ENCODE measurements around the gene RPE. TPM values are rescaled to one million over a fixed set of nuclear protein-coding genes. Genes with fewer than 3 reads are reported as not detected.

RPE gene
- total RNA-seq (2014; rRNA removed; shearing (Covaris generic); ENCODE audit: low replicate concordance) = 67.5 and 77.4 TPM in 2 replicates

GRCh38 chr2:210002158-210003157, at the start of gene RPE:
RPE (plus strand) TSS chr2:210002638; CDS start chr2:210002662, 24 bp downstream.
- H3K4me3 ChIP-seq (ENCODE audit: low read length) = peak within 1 kb of the TSS; percentile 87
- no peaks in the 10 kb centered on the region for H3K9me3 ChIP-seq (ENCODE audit: low read length)
- peak; percentile 99 for DNase-seq
- no peaks in the 10 kb centered on the region for H3K27me3 ChIP-seq (ENCODE audit: low read length)
- H3K9me2 ChIP-seq (replicated peaks; ENCODE audit: insufficient read depth, low read length) = no peaks in the 10 kb centered on the region
- H3K9ac ChIP-seq (ENCODE audit: low read length) = peak within 1 kb of the TSS; percentile 94
- H3K27ac ChIP-seq (ENCODE audit: low read length) = peak within 1 kb of the TSS; percentile 69
- peak within 1 kb of the TSS; percentile 94 for H2AFZ ChIP-seq (ENCODE audit: low read length)
- peaks cover 54% of the 10 kb centered on the region for H3K79me2 ChIP-seq (ENCODE audit: low read length)
- peaks cover 32% of the 10 kb centered on the region for H3K4me1 ChIP-seq (ENCODE audit: low read length)
- peaks cover 30% of the 10 kb centered on the region for H3K36me3 ChIP-seq (ENCODE audit: insufficient read depth, low read length)
- H3K4me2 ChIP-seq (ENCODE audit: low read depth, low read length, poor library complexity, severe bottlenecking) = peak within 1 kb of the TSS; percentile 99
- peaks cover 18% of the 10 kb centered on the region for H4K20me1 ChIP-seq (ENCODE audit: insufficient read depth, low read depth, low read length)

GRCh38 chr2:209956271-209956670, 46.2 kb upstream of the RPE start:
- Histone ChIP-seq H3K9me2 (replicated peaks; ENCODE audit: insufficient read depth, low read length) (no peaks in the 10 kb centered on the region), H3K4me3 (ENCODE audit: low read length) (no peak overlapping the region), H3K79me2 (ENCODE audit: low read length) (no peaks in the 10 kb centered on the region), H3K9ac (ENCODE audit: low read length) (no peak overlapping the region), H3K36me3 (ENCODE audit: insufficient read depth, low read length) (no peaks in the 10 kb centered on the region), H3K27ac (ENCODE audit: low read length) (no peak overlapping the region), H3K4me1 (ENCODE audit: low read length) (no peaks in the 10 kb centered on the region), H3K4me2 (ENCODE audit: low read depth, low read length, poor library complexity, severe bottlenecking) (no peak overlapping the region), H2AFZ (ENCODE audit: low read length) (no peak overlapping the region), H3K9me3 (ENCODE audit: low read length) (no peaks in the 10 kb centered on the region), H3K27me3 (ENCODE audit: low read length) (no peaks in the 10 kb centered on the region), H4K20me1 (ENCODE audit: insufficient read depth, low read depth, low read length) (no peaks in the 10 kb centered on the region)
- no peak for DNase-seq

- H3K27me3 ChIP-seq (ENCODE audit: low read length) = no peaks in the 10 kb centered on the region
- no peaks in the 10 kb centered on the region for H3K79me2 ChIP-seq (ENCODE audit: low read length)
These were observed 44.4 kb upstream of the RPE start for GRCh38 chr2:209958016-209958415.

GRCh38 chr2:209960045-209960444, 42.4 kb upstream of the RPE start:
- Histone ChIP-seq H2AFZ (ENCODE audit: low read length) (no peak overlapping the region; the same call in 1 of the 2 replicates), H3K27me3 (ENCODE audit: low read length) (no peaks in the 10 kb centered on the region), H3K9me3 (ENCODE audit: low read length) (no peaks in the 10 kb centered on the region), H3K79me2 (ENCODE audit: low read length) (no peaks in the 10 kb centered on the region), H3K4me3 (ENCODE audit: low read length) (no peak overlapping the region), H3K27ac (ENCODE audit: low read length) (no peak overlapping the region), H3K9me2 (replicated peaks; ENCODE audit: insufficient read depth, low read length) (no peaks in the 10 kb centered on the region), H3K9ac (ENCODE audit: low read length) (no peak overlapping the region), H4K20me1 (ENCODE audit: insufficient read depth, low read depth, low read length) (no peaks in the 10 kb centered on the region), H3K4me2 (ENCODE audit: low read depth, low read length, poor library complexity, severe bottlenecking) (no peak overlapping the region), H3K4me1 (ENCODE audit: low read length) (no peaks in the 10 kb centered on the region), H3K36me3 (ENCODE audit: insufficient read depth, low read length) (no peaks in the 10 kb centered on the region)
- no peak for DNase-seq

More at GRCh38 chr2:209958016-209958415, 44.4 kb upstream of the RPE start:
- no peak for DNase-seq
- H3K9me2 ChIP-seq (replicated peaks; ENCODE audit: insufficient read depth, low read length) = no peaks in the 10 kb centered on the region
- no peaks in the 10 kb centered on the region for H3K9me3 ChIP-seq (ENCODE audit: low read length)
- no peak overlapping the region for H2AFZ ChIP-seq (ENCODE audit: low read length)
- no peaks in the 10 kb centered on the region for H4K20me1 ChIP-seq (ENCODE audit: insufficient read depth, low read depth, low read length)
- H3K9ac ChIP-seq (ENCODE audit: low read length) = no peak overlapping the region
- no peak overlapping the region for H3K4me2 ChIP-seq (ENCODE audit: low read depth, low read length, poor library complexity, severe bottlenecking)
- no peaks in the 10 kb centered on the region for H3K4me1 ChIP-seq (ENCODE audit: low read length)
- no peaks in the 10 kb centered on the region for H3K36me3 ChIP-seq (ENCODE audit: insufficient read depth, low read length)
- no peak overlapping the region for H3K27ac ChIP-seq (ENCODE audit: low read length)
- no peak overlapping the region for H3K4me3 ChIP-seq (ENCODE audit: low read length)

- Histone ChIP-seq H3K79me2 (ENCODE audit: low read length) (no peaks in the 10 kb centered on the region), H3K4me1 (ENCODE audit: low read length) (no peaks in the 10 kb centered on the region)
These were observed 41.5 kb upstream of the RPE start for GRCh38 chr2:209960676-209961630.

GRCh38 chr2:209965723-209966122, 36.7 kb upstream of the RPE start:
- Histone ChIP-seq H3K4me1 (ENCODE audit: low read length) (no peaks in the 10 kb centered on the region), H3K27ac (ENCODE audit: low read length) (no peak overlapping the region), H3K9me3 (ENCODE audit: low read length) (no peaks in the 10 kb centered on the region), H2AFZ (ENCODE audit: low read length) (no peak overlapping the region), H3K79me2 (ENCODE audit: low read length) (no peaks in the 10 kb centered on the region), H3K27me3 (ENCODE audit: low read length) (no peaks in the 10 kb centered on the region), H3K4me3 (ENCODE audit: low read length) (no peak overlapping the region), H3K36me3 (ENCODE audit: insufficient read depth, low read length) (no peaks in the 10 kb centered on the region), H3K9ac (ENCODE audit: low read length) (no peak overlapping the region), H4K20me1 (ENCODE audit: insufficient read depth, low read depth, low read length) (no peaks in the 10 kb centered on the region), H3K9me2 (replicated peaks; ENCODE audit: insufficient read depth, low read length) (no peaks in the 10 kb centered on the region), H3K4me2 (ENCODE audit: low read depth, low read length, poor library complexity, severe bottlenecking) (no peak overlapping the region)
- DNase-seq = no peak

More at GRCh38 chr2:209960676-209961630, 41.5 kb upstream of the RPE start:
- no peaks in the 10 kb centered on the region for H4K20me1 ChIP-seq (ENCODE audit: insufficient read depth, low read depth, low read length)
- no peak overlapping the region for H3K4me2 ChIP-seq (ENCODE audit: low read depth, low read length, poor library complexity, severe bottlenecking)
- no peaks in the 10 kb centered on the region for H3K9me3 ChIP-seq (ENCODE audit: low read length)
- no peaks in the 10 kb centered on the region for H3K9me2 ChIP-seq (replicated peaks; ENCODE audit: insufficient read depth, low read length)
- H3K9ac ChIP-seq (ENCODE audit: low read length) = no peak overlapping the region
- H3K36me3 ChIP-seq (ENCODE audit: insufficient read depth, low read length) = no peaks in the 10 kb centered on the region
- H3K27ac ChIP-seq (ENCODE audit: low read length) = no peak overlapping the region
- H3K27me3 ChIP-seq (ENCODE audit: low read length) = no peaks in the 10 kb centered on the region
- DNase-seq = peak; percentile 84
- no peak overlapping the region; the same call in 1 of the 2 replicates for H2AFZ ChIP-seq (ENCODE audit: low read length)
- no peak overlapping the region for H3K4me3 ChIP-seq (ENCODE audit: low read length)

- Histone ChIP-seq H4K20me1 (ENCODE audit: insufficient read depth, low read depth, low read length) (no peaks in the 10 kb centered on the region), H3K27ac (ENCODE audit: low read length) (no peak overlapping the region), H3K9me2 (replicated peaks; ENCODE audit: insufficient read depth, low read length) (no peaks in the 10 kb centered on the region), H3K9ac (ENCODE audit: low read length) (no peak overlapping the region), H3K4me2 (ENCODE audit: low read depth, low read length, poor library complexity, severe bottlenecking) (no peak overlapping the region), H3K36me3 (ENCODE audit: insufficient read depth, low read length) (no peaks in the 10 kb centered on the region), H3K4me3 (ENCODE audit: low read length) (no peak overlapping the region), H3K79me2 (ENCODE audit: low read length) (no peaks in the 10 kb centered on the region), H3K9me3 (ENCODE audit: low read length) (no peaks in the 10 kb centered on the region), H2AFZ (ENCODE audit: low read length) (no peak overlapping the region), H3K4me1 (ENCODE audit: low read length) (no peaks in the 10 kb centered on the region), H3K27me3 (ENCODE audit: low read length) (no peaks in the 10 kb centered on the region)
- DNase-seq = no peak
These were observed 32.7 kb upstream of the RPE start for GRCh38 chr2:209969692-209970091.

Measured in Karpas-422 (cell line).